ENCODE measurements around the gene AUTS2. TPM values are rescaled to one million over a fixed set of nuclear protein-coding genes. Genes with fewer than 3 reads are reported as not detected.

The AUTS2 gene
- total RNA-seq, 6 donors from 2014 or later: 38.9 to 151 (median 55.8) TPM

- H3K27me3 ChIP-seq: no peaks in the 10 kb centered on the region
- peaks cover 0 to 35% (median 7%) of the 10 kb centered on the region in 4 donors for H3K4me1 ChIP-seq
- no peak overlapping the region for H3K27ac ChIP-seq
- H3K36me3 ChIP-seq: peaks cover 0 to 7% (median 2%) of the 10 kb centered on the region in 4 donors
- 64 to 66% methylated on average over 6 of the region's 6 CpGs for WGBS, 2 donors
- TF ChIP-seq POLR2A (IDR thresholded peaks at IDR 0.05) (no peak), POLR2AphosphoS5 (IDR thresholded peaks at IDR 0.05) (no peak), EP300 (IDR thresholded peaks at IDR 0.05) (no peak), CTCF (IDR thresholded peaks at IDR 0.05) (no peak)
- no peak overlapping the region for H3K4me3 ChIP-seq
- no peaks in the 10 kb centered on the region for H3K9me3 ChIP-seq
- ATAC-seq (ENCODE audit: low FRiP score in 2 of 2) (no peak), DNase-seq (no peak)
Observed at GRCh38 chr7:70701477-70701876, 1103.2 kb downstream of the AUTS2 start.

DNA sequence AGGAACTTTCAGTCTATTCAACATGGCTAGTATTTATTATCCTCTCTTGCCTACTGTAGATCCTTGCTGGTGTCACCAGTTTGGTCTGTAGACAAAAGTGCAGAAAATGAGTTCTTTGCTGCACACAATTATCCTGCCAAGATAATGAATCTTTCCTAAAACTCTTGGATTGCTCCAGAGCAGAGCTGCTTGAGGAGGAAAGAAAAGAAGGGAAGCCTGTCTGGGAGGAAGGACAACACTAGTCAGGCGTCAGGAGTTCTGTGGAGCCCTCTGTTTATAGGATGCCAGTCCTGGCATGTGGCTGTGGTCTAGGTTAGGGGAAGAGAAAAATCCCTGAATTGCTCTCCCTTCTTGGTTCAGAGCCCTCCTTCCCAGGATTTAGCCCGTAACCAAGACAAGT, 1103.7 kb downstream of the AUTS2 start:
- peaks cover 0 to 29% (median 7%) of the 10 kb centered on the region in 4 donors for H3K4me1 ChIP-seq
- WGBS, 2 donors: 90 to 100% methylated on average over 2 of the region's 2 CpGs
- H3K36me3 ChIP-seq: peaks cover 0 to 7% (median 2%) of the 10 kb centered on the region in 4 donors
- no peak overlapping the region for H3K4me3 ChIP-seq
- DNase-seq: no peak
- no peaks in the 10 kb centered on the region for H3K9me3 ChIP-seq
- no peak overlapping the region for H3K27ac ChIP-seq
- ATAC-seq (ENCODE audit: low FRiP score in 2 of 2): no peak
- TF ChIP-seq POLR2AphosphoS5 (IDR thresholded peaks at IDR 0.05) (no peak), CTCF (IDR thresholded peaks at IDR 0.05) (no peak), EP300 (IDR thresholded peaks at IDR 0.05) (no peak), POLR2A (IDR thresholded peaks at IDR 0.05) (no peak)
- H3K27me3 ChIP-seq: no peaks in the 10 kb centered on the region

DNA sequence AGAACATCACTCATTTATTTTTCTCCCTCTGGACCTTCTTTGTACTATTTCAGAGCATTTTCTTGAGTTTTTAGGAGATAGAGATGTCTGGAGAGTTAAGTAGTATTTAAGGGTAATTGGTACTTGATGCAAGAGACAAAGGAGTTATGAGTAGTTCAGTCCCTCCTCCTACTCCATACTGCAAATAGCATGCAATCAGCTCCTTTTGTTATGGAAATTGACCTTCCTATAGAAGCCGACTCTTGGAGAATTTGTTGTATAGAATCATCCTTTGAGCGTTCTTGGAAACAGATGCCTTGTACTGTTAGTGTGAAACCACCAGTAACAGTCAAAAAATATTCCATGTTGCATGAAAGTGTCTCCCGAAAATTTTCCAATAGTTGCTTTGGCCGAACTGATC, 1105.5 kb downstream of the AUTS2 start:
- Histone ChIP-seq H3K9me3 (no peaks in the 10 kb centered on the region), H3K27ac (no peak overlapping the region), H3K4me3 (no peak overlapping the region), H3K4me1 (peaks cover 0 to 29% (median 9%) of the 10 kb centered on the region in 4 donors), H3K36me3 (peaks cover 0 to 7% (median 2%) of the 10 kb centered on the region in 4 donors), H3K27me3 (no peaks in the 10 kb centered on the region)
- 91 to 97% methylated on average over 4 of the region's 4 CpGs for WGBS, 2 donors
- ATAC-seq (ENCODE audit: low FRiP score in 2 of 2): no peak
- no peak for TF ChIP-seq CTCF (IDR thresholded peaks at IDR 0.05)
- no peak for TF ChIP-seq POLR2A (IDR thresholded peaks at IDR 0.05)
- TF ChIP-seq EP300 (IDR thresholded peaks at IDR 0.05): no peak
- no peak for TF ChIP-seq POLR2AphosphoS5 (IDR thresholded peaks at IDR 0.05)
- DNase-seq: no peak

GRCh38 chr7:70704831-70705346, 1106.6 kb downstream of the AUTS2 start:
- Histone ChIP-seq H3K36me3 (peaks cover 0 to under 1% (median 0%) of the 10 kb centered on the region in 4 donors), H3K9me3 (no peaks in the 10 kb centered on the region), H3K27me3 (no peaks in the 10 kb centered on the region), H3K27ac (no peak overlapping the region), H3K4me1 (peaks cover 2 to 37% (median 16%) of the 10 kb centered on the region in 4 donors), H3K4me3 (no peak overlapping the region)
- 57 to 62% methylated on average over 5 of the region's 5 CpGs for WGBS, 2 donors
- TF ChIP-seq EP300 (IDR thresholded peaks at IDR 0.05): no peak
- TF ChIP-seq CTCF (IDR thresholded peaks at IDR 0.05): no peak
- no peak for TF ChIP-seq POLR2AphosphoS5 (IDR thresholded peaks at IDR 0.05)
- no peak for TF ChIP-seq POLR2A (IDR thresholded peaks at IDR 0.05)
- ATAC-seq (ENCODE audit: low FRiP score in 2 of 2): no peak
- no peak for DNase-seq

DNA sequence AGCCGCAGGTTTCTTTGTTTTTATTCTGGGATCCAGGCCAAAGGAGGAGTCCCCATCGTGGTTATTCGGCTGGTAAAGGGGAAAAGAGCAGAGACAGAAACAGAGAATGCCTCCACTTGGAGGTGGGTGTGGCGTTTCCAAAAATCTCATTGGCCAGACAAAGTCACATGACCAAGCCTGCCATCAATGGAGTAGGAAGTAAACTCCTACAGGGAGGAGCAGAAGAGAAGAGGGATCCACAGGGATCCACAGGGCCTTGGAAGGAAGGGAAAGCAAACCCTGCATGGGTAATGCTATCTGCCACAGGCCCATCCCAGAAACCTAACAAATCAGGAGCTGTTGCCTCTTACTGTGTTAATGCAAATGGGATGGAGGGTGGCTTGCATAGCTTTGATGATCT, 1107.9 kb downstream of the AUTS2 start:
- WGBS, 2 donors: 80 to 85% methylated on average over 4 of the region's 4 CpGs
- DNase-seq (no peak), ATAC-seq (ENCODE audit: low FRiP score in 2 of 2) (no peak)
- no peak overlapping the region for H3K27ac ChIP-seq
- no peaks in the 10 kb centered on the region for H3K9me3 ChIP-seq
- H3K27me3 ChIP-seq: no peaks in the 10 kb centered on the region
- no peak for TF ChIP-seq EP300 (IDR thresholded peaks at IDR 0.05)
- TF ChIP-seq CTCF (IDR thresholded peaks at IDR 0.05): no peak
- no peak for TF ChIP-seq POLR2A (IDR thresholded peaks at IDR 0.05)
- TF ChIP-seq POLR2AphosphoS5 (IDR thresholded peaks at IDR 0.05): no peak
- H3K4me3 ChIP-seq: no peak overlapping the region
- no peaks in the 10 kb centered on the region for H3K36me3 ChIP-seq
- peaks cover 5 to 47% (median 22%) of the 10 kb centered on the region in 4 donors for H3K4me1 ChIP-seq
